ENCODE data around the gene MCL1. TPM values are rescaled to one million over a fixed set of nuclear protein-coding genes. Genes with fewer than 3 reads are reported as not detected.

MCL1 gene
- total and polyA plus RNA-seq, 10 of the 15 experiments (the other 5 are each of a cell fraction or from before 2014, with no cell fraction given), result 18.1 to 148 (median 86.4) TPM

DNA sequence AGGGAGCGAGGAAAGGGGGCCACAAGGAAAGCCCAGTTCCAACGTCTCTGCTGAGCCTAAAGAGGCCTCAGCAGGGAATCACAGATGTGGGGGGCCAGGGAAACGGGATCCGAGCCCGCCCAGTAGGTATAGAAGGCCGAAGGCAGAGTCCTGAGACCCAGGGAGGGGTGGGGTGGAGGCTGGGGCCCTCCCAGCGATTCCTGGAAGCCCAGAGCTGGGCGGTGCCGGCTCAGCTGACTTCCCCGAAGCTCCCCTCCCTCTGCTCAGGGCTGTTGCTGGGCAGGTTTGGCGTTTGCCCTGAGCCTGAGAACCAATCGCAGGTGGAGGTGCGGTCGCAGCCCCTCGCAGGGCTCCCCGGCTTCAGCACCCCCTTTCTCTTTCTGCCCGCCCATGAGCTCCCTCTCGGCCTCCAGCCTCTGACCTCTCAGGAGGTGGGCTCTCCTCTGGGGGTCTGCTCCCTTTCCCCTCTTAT is 17.4 kb downstream of the MCL1 start:
- DNase-seq (ENCODE audit: low read depth, low spot score), result no peak
- intact Hi-C loops (cut with micrococcal nuclease; ENCODE audit: unreplicated experiment) (loop anchor here (1.0 to 5.0 kb wide), 9 partner anchors 17 to 415 kb away; partner anchors contain the start of genes CTSS, ENSA, GOLPH3L and MCL1), in situ Hi-C loops (cut with MboI) (no loop called here)
- WGBS (ENCODE audit: insufficient coverage, insufficient replicate concordance, low lambda C conversion rate, missing lambda C conversion rate), result 0% methylated on average over 13 of the region's 18 CpGs
- SMC1A ChIA-PET (ENCODE audit: uncharacterized antibody, unreplicated experiment), result interaction anchor here (0.9 to 12.5 kb wide), 7 partner anchors 14 to 360 kb away, joined by 3 to 388 read pairs (median 6); partner anchors contain the start of genes ENSA and MCL1
- no peaks in the 10 kb centered on the region for H4K20me1 ChIP-seq (ENCODE audit: control insufficient read depth, insufficient read depth)
- H3K9ac ChIP-seq (ENCODE audit: control insufficient read depth, insufficient read depth, low read length), result peak overlapping the region; percentile 98
- no peaks in the 10 kb centered on the region for H3K27me3 ChIP-seq (replicated peaks in 1 of 2; ENCODE audit: control insufficient read depth in 2 of 2, insufficient read depth in 2 of 2, low read length in 1 of 2)
- peak; percentile 79 for FAIRE-seq
- H3K36me3 ChIP-seq (ENCODE audit: control insufficient read depth in 2 of 2, insufficient read depth in 2 of 2, low read length in 1 of 2), result no peaks in the 10 kb centered on the region
- peak overlapping the region; percentile 42; the same call in 1 of the 2 replicates for H2AFZ ChIP-seq (ENCODE audit: control insufficient read depth, low read depth, low read length)
- H3K4me3 ChIP-seq, result peak overlapping the region; percentile 80
- H3K4me1 ChIP-seq (ENCODE audit: control insufficient read depth, insufficient read depth, low read length), result peaks cover 42% of the 10 kb centered on the region
- H3K79me2 ChIP-seq (ENCODE audit: control insufficient read depth, insufficient read depth, low read length), result peaks cover 43% of the 10 kb centered on the region
- peak overlapping the region; percentile 98 for H3K27ac ChIP-seq (ENCODE audit: control insufficient read depth, insufficient read depth)
- H3K9me3 ChIP-seq (replicated peaks; ENCODE audit: control insufficient read depth, insufficient read depth, low read length), result no peaks in the 10 kb centered on the region
- CTCF ChIA-PET, result interaction anchor here (1.2 to 13.7 kb wide), 14 partner anchors 14 to 434 kb away, joined by 4 to 390 read pairs (median 8); partner anchors contain the start of genes CTSS, ENSA, GOLPH3L and MCL1
- peak; percentile 64 for ATAC-seq
- BruUV-seq (replicated peaks), result no TSS peak
- RAD21 ChIA-PET (ENCODE audit: unreplicated experiment), result interaction anchor here (0.6 to 12.1 kb wide), 15 partner anchors 15 to 496 kb away, joined by 3 to 387 read pairs (median 9); partner anchors contain the start of genes CTSS, ENSA, FALEC and GOLPH3L
- peak overlapping the region; percentile 97 for H3K4me2 ChIP-seq (ENCODE audit: control insufficient read depth, insufficient read depth)
- POLR2A ChIA-PET, result interaction anchor here (0.6 to 11.4 kb wide), 7 partner anchors 8 to 67 kb away, joined by 3 to 324 read pairs (median 41); partner anchors contain the start of genes ENSA and MCL1
- TF ChIP-seq RUNX3 (IDR thresholded peaks at IDR 0.05; ENCODE audit: low read length) (no peak), STAT1 (conservative IDR thresholded peaks at IDR 0.05) (no peak), BACH1 (IDR thresholded peaks at IDR 0.05; ENCODE audit: borderline replicate concordance) (0 out of 2 replicates have a peak, but pooled peaks have one; percentile 24), POU2F2 (IDR thresholded peaks at IDR 0.05; ENCODE audit: borderline replicate concordance, low read depth, low read length) (no peak), ZNF274 (IDR thresholded peaks at IDR 0.05; ENCODE audit: insufficient read depth, insufficient read length) (no peak), SP1 (IDR thresholded peaks at IDR 0.05; ENCODE audit: low read depth, low read length) (no peak), TARDBP (IDR thresholded peaks at IDR 0.05; ENCODE audit: borderline replicate concordance) (no peak), NFYB (IDR thresholded peaks at IDR 0.05; ENCODE audit: insufficient read depth, low read depth, low read length) (peak; percentile 75; the same call in 1 of the 2 replicates), TCF7 (IDR thresholded peaks at IDR 0.05; ENCODE audit: borderline replicate concordance) (no peak), HCFC1 (IDR thresholded peaks at IDR 0.05; ENCODE audit: low read length) (no peak), TBL1XR1 (IDR thresholded peaks at IDR 0.05; ENCODE audit: low read depth, low read length) (no peak), CHD2 (IDR thresholded peaks at IDR 0.05; ENCODE audit: borderline replicate concordance, low read depth, low read length) (no peak), BMI1 (IDR thresholded peaks at IDR 0.05; ENCODE audit: borderline replicate concordance) (no peak), BRCA1 (IDR thresholded peaks at IDR 0.05; ENCODE audit: low read depth, low read length) (no peak), PML (IDR thresholded peaks at IDR 0.05; ENCODE audit: low read length) (no peak), RELB (IDR thresholded peaks at IDR 0.05; ENCODE audit: low read depth) (no peak), POLR2A (IDR thresholded peaks at IDR 0.05; ENCODE audit: low read depth, low read length) (peak; percentile 31), BHLHE40 (IDR thresholded peaks at IDR 0.05; ENCODE audit: borderline replicate concordance in 1 of 2, low read depth in 2 of 2, low read length in 1 of 2) (peak; percentile 43 to 68; a peak in 3 of 4 replicates), HDGF (IDR thresholded peaks at IDR 0.05) (no peak), NBN (IDR thresholded peaks at IDR 0.05) (no peak)
- TF ChIP-seq, protein P1, sequence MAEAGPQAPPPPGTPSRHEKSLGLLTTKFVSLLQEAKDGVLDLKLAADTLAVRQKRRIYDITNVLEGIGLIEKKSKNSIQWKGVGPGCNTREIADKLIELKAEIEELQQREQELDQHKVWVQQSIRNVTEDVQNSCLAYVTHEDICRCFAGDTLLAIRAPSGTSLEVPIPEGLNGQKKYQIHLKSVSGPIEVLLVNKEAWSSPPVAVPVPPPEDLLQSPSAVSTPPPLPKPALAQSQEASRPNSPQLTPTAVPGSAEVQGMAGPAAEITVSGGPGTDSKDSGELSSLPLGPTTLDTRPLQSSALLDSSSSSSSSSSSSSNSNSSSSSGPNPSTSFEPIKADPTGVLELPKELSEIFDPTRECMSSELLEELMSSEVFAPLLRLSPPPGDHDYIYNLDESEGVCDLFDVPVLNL (IDR thresholded peaks at IDR 0.05; ENCODE audit: low read depth, low read length), result no peak
- TF ChIP-seq, protein P2, sequence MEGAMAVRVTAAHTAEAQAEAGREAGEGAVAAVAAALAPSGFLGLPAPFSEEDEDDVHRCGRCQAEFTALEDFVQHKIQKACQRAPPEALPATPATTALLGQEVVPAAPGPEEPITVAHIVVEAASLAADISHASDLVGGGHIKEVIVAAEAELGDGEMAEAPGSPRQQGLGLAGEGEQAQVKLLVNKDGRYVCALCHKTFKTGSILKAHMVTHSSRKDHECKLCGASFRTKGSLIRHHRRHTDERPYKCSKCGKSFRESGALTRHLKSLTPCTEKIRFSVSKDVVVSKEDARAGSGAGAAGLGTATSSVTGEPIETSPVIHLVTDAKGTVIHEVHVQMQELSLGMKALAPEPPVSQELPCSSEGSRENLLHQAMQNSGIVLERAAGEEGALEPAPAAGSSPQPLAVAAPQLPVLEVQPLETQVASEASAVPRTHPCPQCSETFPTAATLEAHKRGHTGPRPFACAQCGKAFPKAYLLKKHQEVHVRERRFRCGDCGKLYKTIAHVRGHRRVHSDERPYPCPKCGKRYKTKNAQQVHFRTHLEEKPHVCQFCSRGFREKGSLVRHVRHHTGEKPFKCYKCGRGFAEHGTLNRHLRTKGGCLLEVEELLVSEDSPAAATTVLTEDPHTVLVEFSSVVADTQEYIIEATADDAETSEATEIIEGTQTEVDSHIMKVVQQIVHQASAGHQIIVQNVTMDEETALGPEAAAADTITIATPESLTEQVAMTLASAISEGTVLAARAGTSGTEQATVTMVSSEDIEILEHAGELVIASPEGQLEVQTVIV (IDR thresholded peaks at IDR 0.05; ENCODE audit: borderline replicate concordance, partially characterized antibody), result no peak
